Glutamatergic neuron (in vitro differentiated cells): ENCODE results near the gene TMEM232. TPM values are rescaled to one million over a fixed set of nuclear protein-coding genes. Genes with fewer than 3 reads are reported as not detected.

Experiments used
- DNase-seq: peaks from one replicate; pipeline ENCODE4 v3.0.0; 2022
- H3K27ac Mint-ChIP-seq: one replicate; pipeline ENCODE4 v1.8.0; 2020; ENCODE audit warnings: mild to moderate bottlenecking, mixed read lengths, inconsistent platforms; ENCODE audit not compliant: unreplicated experiment
- H3K27me3 Mint-ChIP-seq: one replicate; pipeline ENCODE4 v1.8.0; 2020; ENCODE audit warnings: mild to moderate bottlenecking, moderate library complexity, mixed read lengths, inconsistent platforms; ENCODE audit not compliant: unreplicated experiment
- H3K36me3 Mint-ChIP-seq: one replicate; pipeline ENCODE4 v1.8.0; 2020; ENCODE audit warnings: mild to moderate bottlenecking, mixed read lengths, inconsistent platforms; ENCODE audit not compliant: unreplicated experiment
- H3K4me1 Mint-ChIP-seq: one replicate; pipeline ENCODE4 v1.8.0; 2020; ENCODE audit warnings: mild to moderate bottlenecking, low read depth, mixed read lengths, inconsistent platforms; ENCODE audit not compliant: unreplicated experiment
- H3K4me3 Mint-ChIP-seq: one replicate; pipeline ENCODE4 v1.8.0; 2020; ENCODE audit warnings: mild to moderate bottlenecking, mixed read lengths, inconsistent platforms; ENCODE audit not compliant: unreplicated experiment
- H3K9me3 Mint-ChIP-seq: one replicate; pipeline ENCODE4 v1.8.0; 2020; ENCODE audit warnings: mild to moderate bottlenecking, moderate library complexity, mixed read lengths, inconsistent platforms; ENCODE audit not compliant: unreplicated experiment
- total RNA-seq: library from RNA; stranded (reverse); fragmentation: NEBNext Ultra II Directional; extraction: Animal tissue kit (Norgen Biotek cat#: 25700); gene quantifications from one replicate; pipeline ENCODE4 v1.2.1, GENCODE V29; 2021; ENCODE audit not compliant: unreplicated experiment
- TF ChIP-seq, protein P1 (sequence below): fragments of 200-600 bp; sonication (generic); IDR thresholded peaks from one replicate; pipeline ENCODE4 v1.5.0; 2021; ENCODE audit not compliant: partially characterized antibody, unreplicated experiment

TMEM232 gene
- total RNA-seq, 1 donor from 2014 or later, result 5.3 TPM

DNA sequence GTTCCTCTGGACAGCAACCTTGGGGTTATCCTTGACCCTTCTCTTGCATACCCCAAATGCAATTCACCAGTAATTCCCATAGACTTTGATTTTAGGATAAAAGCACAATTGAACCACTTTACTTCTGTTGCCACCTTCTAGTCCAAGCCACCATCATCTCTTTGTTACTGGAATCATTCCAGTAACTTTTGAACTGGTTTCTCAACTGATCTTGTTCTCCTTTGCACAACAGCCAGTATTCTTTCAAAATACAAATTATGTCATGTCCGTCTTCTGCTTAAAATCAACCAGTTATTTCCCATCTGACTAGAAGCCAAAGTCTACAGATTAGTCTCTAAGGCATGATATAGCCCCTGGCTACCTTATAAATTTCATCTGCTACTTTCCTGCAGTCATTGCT is 33.7 kb upstream of the TMEM232 start:
- H3K9me3 Mint-ChIP-seq, result no peaks in the 10 kb centered on the region
- TF ChIP-seq, protein P1, sequence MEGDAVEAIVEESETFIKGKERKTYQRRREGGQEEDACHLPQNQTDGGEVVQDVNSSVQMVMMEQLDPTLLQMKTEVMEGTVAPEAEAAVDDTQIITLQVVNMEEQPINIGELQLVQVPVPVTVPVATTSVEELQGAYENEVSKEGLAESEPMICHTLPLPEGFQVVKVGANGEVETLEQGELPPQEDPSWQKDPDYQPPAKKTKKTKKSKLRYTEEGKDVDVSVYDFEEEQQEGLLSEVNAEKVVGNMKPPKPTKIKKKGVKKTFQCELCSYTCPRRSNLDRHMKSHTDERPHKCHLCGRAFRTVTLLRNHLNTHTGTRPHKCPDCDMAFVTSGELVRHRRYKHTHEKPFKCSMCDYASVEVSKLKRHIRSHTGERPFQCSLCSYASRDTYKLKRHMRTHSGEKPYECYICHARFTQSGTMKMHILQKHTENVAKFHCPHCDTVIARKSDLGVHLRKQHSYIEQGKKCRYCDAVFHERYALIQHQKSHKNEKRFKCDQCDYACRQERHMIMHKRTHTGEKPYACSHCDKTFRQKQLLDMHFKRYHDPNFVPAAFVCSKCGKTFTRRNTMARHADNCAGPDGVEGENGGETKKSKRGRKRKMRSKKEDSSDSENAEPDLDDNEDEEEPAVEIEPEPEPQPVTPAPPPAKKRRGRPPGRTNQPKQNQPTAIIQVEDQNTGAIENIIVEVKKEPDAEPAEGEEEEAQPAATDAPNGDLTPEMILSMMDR, result no peak
- H3K36me3 Mint-ChIP-seq, result no peaks in the 10 kb centered on the region
- peaks cover 2% of the 10 kb centered on the region for H3K27me3 Mint-ChIP-seq
- no peaks in the 10 kb centered on the region for H3K4me1 Mint-ChIP-seq
- H3K27ac Mint-ChIP-seq, result no peak overlapping the region
- DNase-seq, result no peak
- H3K4me3 Mint-ChIP-seq, result no peak overlapping the region

DNA sequence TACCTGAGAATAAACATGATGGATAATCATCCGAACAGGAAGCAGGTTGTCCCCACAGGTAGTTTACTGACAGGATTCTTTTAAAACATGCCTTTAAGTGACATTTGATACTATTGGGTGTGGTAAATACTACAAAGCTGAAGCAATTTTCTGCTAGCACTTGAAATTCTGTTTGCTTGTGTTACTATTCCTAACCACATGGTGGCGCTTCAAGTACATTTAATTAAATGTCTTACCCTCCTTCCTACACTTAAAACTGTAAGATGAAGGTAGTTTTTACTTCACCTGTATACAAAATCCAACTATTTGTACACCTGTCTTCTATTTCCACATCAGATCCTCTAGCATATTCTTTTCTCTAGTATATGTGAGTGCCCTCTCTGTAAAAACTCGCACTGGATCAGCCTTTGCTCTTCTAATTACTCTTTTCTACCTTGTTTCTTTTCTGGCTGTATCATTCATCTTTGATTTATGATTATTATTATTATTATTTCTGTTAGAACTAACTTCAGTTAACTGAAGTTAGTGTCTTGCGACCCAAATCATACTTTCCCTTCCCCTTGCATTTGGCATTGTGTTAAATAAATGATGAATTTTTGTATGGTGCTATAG is 30.8 kb upstream of the TMEM232 start:
- no peak for DNase-seq
- Mint-ChIP-seq H3K9me3 (no peaks in the 10 kb centered on the region), H3K27ac (no peak overlapping the region), H3K36me3 (no peaks in the 10 kb centered on the region), H3K27me3 (peaks cover 2% of the 10 kb centered on the region), H3K4me1 (no peaks in the 10 kb centered on the region), H3K4me3 (no peak overlapping the region)
- TF ChIP-seq, protein P1, result peak; percentile 90

DNA sequence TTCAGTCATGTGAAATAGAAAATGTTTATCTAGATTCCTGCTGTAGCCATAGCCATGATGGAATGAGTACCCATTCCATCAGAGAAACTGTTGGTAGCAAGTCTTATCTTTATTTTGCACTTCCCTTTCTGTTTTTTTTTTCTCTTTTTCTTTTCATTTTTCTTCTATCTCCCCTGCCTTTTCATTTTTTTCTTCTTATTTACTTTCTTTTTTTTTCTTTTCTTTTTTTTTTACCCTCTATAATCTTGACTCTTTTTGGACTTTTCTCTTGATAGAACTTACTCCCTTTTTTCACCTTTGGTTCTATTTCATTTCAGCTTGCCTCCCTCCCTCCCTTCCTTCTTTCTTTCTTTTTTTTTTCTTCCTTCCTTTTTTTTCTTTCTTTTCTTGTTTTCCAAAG is 27.7 kb upstream of the TMEM232 start:
- no peaks in the 10 kb centered on the region for H3K36me3 Mint-ChIP-seq
- H3K4me1 Mint-ChIP-seq, result no peaks in the 10 kb centered on the region
- TF ChIP-seq, protein P1, result no peak
- peaks cover 2% of the 10 kb centered on the region for H3K27me3 Mint-ChIP-seq
- no peak overlapping the region for H3K27ac Mint-ChIP-seq
- H3K9me3 Mint-ChIP-seq, result no peaks in the 10 kb centered on the region
- DNase-seq, result no peak
- no peak overlapping the region for H3K4me3 Mint-ChIP-seq

DNA sequence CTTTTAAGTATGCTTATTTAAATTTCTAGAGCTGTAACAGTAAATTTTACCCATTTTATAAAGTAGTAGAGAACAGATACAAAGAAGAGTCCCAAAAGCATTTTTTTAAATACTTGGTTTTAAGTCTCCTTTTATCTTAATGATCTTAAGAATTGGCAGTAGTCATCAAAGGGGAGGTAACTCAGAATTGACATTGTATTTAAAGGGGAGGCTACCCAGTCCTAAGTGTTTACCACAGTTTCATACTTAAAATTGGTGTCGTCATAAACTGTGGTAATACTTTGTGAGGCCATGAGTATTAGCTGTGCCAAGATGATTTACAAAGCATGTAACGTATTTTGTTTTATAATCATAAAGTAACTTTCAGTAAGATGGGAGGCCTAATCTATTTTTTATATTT is 27.1 kb upstream of the TMEM232 start:
- H3K27ac Mint-ChIP-seq, result no peak overlapping the region
- peaks cover 3% of the 10 kb centered on the region for H3K27me3 Mint-ChIP-seq
- no peaks in the 10 kb centered on the region for H3K9me3 Mint-ChIP-seq
- H3K4me3 Mint-ChIP-seq, result no peak overlapping the region
- no peaks in the 10 kb centered on the region for H3K36me3 Mint-ChIP-seq
- TF ChIP-seq, protein P1, result no peak
- no peaks in the 10 kb centered on the region for H3K4me1 Mint-ChIP-seq
- DNase-seq, result no peak

DNA sequence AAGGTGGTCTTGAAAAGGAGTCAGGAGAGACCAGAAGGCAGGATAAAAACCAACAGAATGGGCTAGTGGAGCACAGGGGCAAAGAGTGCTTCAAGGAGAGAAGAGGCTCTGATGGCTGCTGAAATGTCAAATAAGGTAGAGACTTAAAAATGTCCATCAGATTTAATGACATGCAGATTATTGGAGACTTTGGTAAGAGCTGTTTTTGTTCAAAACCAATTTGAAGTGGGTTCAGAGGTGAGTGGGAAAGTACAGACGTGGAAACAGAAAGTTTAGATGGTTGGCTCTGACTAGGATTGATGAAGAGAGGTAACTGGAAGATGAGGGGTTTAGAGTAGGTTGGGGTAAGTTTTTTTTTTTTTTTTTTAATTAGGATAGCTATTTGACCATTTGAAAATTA is 26.5 kb upstream of the TMEM232 start:
- Mint-ChIP-seq H3K4me1 (no peaks in the 10 kb centered on the region), H3K4me3 (no peak overlapping the region), H3K27me3 (peaks cover 2% of the 10 kb centered on the region), H3K36me3 (no peaks in the 10 kb centered on the region), H3K27ac (peak overlapping the region; percentile 36), H3K9me3 (no peaks in the 10 kb centered on the region)
- TF ChIP-seq, protein P1, result no peak
- DNase-seq, result no peak
